ENCODE data around the gene JMJD7. TPM values are rescaled to one million over a fixed set of nuclear protein-coding genes. Genes with fewer than 3 reads are reported as not detected.

Gene JMJD7
- total and polyA plus RNA-seq, 10 donors: 3.2 to 20.1 (median 10.7) TPM

DNA sequence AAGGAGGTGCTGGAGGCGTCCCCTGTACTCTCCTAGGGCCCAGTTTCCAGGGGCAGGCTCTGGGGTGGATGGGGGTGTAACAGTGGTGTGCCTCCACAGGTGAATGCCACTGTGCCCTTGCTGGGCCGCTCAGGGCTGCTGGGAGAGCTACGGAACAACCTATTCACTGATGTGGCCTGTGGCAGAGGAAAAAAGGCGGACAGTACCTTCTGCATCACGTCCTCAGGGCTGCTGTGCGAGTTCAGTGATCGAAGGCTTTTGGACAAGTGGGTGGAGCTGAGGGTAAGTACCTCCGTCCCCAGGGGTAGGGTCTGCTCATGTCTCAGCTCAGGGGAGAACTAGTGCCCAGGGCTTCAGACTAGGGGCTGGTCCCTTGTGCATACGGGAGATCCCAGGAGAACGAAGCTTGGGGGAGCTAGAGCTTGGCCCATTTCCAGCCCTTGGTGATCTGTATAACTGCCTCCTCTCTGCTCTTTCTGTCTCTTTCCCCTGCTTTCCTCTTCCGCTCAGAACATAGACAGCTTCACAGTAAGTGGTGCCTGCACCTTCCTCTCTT, 15.0 kb upstream of the JMJD7 start:
- peaks cover 0 to 27% (median 9%) of the 10 kb centered on the region in 6 donors for H3K4me1 ChIP-seq
- DNase-seq: peak; percentile 55
- no peak overlapping the region for H3K4me3 ChIP-seq
- no peaks in the 10 kb centered on the region for H3K9me3 ChIP-seq
- H3K27ac ChIP-seq: no peak overlapping the region
- intact Hi-C loops (cut with DNase I; ENCODE audit: low total_unique reads): loop anchor here (5.0 to 10.0 kb wide), 2 partner anchors 92 to 211 kb away; no protein-coding TSS in a partner anchor
- no peaks in the 10 kb centered on the region for H3K27me3 ChIP-seq (replicated peaks in 1 of 7)
- TF ChIP-seq POLR2AphosphoS5 (IDR thresholded peaks at IDR 0.05) (no peak), POLR2A (IDR thresholded peaks at IDR 0.05) (no peak)
- TF ChIP-seq, protein P1, sequence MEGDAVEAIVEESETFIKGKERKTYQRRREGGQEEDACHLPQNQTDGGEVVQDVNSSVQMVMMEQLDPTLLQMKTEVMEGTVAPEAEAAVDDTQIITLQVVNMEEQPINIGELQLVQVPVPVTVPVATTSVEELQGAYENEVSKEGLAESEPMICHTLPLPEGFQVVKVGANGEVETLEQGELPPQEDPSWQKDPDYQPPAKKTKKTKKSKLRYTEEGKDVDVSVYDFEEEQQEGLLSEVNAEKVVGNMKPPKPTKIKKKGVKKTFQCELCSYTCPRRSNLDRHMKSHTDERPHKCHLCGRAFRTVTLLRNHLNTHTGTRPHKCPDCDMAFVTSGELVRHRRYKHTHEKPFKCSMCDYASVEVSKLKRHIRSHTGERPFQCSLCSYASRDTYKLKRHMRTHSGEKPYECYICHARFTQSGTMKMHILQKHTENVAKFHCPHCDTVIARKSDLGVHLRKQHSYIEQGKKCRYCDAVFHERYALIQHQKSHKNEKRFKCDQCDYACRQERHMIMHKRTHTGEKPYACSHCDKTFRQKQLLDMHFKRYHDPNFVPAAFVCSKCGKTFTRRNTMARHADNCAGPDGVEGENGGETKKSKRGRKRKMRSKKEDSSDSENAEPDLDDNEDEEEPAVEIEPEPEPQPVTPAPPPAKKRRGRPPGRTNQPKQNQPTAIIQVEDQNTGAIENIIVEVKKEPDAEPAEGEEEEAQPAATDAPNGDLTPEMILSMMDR (IDR thresholded peaks at IDR 0.05 in 8 of 11, conservative IDR thresholded peaks at IDR 0.05 in 3 of 11): no peak
- peaks cover 0 to 66% (median 43%) of the 10 kb centered on the region in 6 donors for H3K36me3 ChIP-seq
- WGBS, 5 donors: 92 to 96% (median 94%) methylated on average over 7 to 11 of the region's 11 CpGs

DNA sequence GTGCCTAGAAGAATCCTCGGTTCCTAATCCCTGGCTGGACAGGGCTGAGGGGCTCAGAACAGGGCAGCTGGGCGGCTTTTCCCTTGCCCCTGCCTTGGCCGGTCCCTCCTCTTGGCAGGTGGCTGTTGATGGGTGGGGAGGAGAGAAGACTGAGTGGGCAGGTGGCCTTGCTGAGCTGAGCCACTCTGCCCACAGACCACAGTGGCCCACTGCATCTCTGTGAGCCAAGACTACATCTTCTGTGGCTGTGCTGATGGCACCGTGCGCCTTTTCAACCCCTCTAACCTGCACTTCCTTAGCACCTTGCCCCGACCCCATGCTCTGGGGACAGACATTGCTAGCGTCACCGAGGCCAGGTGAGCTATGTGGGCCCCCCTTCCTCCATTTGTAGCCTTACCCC, 14.5 kb upstream of the JMJD7 start:
- no peaks in the 10 kb centered on the region for H3K9me3 ChIP-seq
- peaks cover 0 to 69% (median 48%) of the 10 kb centered on the region in 6 donors for H3K36me3 ChIP-seq
- peak; percentile 51 for DNase-seq
- intact Hi-C loops (cut with DNase I; ENCODE audit: low total_unique reads): loop anchor here (5.0 to 10.0 kb wide), 2 partner anchors 91 to 211 kb away; no protein-coding TSS in a partner anchor
- no peak overlapping the region for H3K4me3 ChIP-seq
- H3K27me3 ChIP-seq (replicated peaks in 1 of 7): no peaks in the 10 kb centered on the region
- peaks cover 0 to 27% (median 9%) of the 10 kb centered on the region in 6 donors for H3K4me1 ChIP-seq
- 94 to 99% (median 96%) methylated on average over 8 of the region's 8 CpGs for WGBS, 5 donors
- no peak overlapping the region for H3K27ac ChIP-seq
- TF ChIP-seq POLR2AphosphoS5 (IDR thresholded peaks at IDR 0.05): no peak
- TF ChIP-seq, protein P1 (IDR thresholded peaks at IDR 0.05 in 8 of 11, conservative IDR thresholded peaks at IDR 0.05 in 3 of 11): no peak
- TF ChIP-seq POLR2A (IDR thresholded peaks at IDR 0.05): no peak

DNA sequence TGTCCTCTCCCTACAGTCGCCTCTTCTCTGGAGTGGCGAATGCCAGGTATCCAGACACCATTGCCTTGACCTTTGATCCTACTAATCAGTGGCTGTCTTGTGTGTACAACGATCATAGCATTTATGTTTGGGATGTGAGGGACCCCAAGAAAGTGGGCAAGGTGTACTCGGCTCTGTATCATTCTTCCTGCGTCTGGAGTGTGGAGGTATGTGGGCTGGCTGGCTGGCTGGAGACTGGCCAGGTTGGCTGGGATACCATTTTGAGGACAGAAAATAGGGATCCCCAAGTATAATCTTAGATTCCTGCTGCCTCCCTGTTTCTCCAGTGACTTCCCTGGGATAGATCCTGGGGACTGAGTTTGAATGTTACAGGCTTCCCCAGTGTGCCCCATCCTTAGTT, 13.4 kb upstream of the JMJD7 start:
- Histone ChIP-seq H3K4me3 (no peak overlapping the region), H3K9me3 (no peaks in the 10 kb centered on the region), H3K27ac (no peak overlapping the region), H3K36me3 (peaks cover 0 to 78% (median 57%) of the 10 kb centered on the region in 6 donors), H3K4me1 (peaks cover 0 to 21% (median 9%) of the 10 kb centered on the region in 6 donors), H3K27me3 (replicated peaks in 1 of 7) (no peaks in the 10 kb centered on the region)
- intact Hi-C loops (cut with DNase I; ENCODE audit: low total_unique reads): loop anchor here (5.0 to 10.0 kb wide), 2 partner anchors 90 to 212 kb away; no protein-coding TSS in a partner anchor
- DNase-seq: no peak
- TF ChIP-seq, protein P1 (IDR thresholded peaks at IDR 0.05 in 8 of 11, conservative IDR thresholded peaks at IDR 0.05 in 3 of 11): no peak
- TF ChIP-seq POLR2AphosphoS5 (IDR thresholded peaks at IDR 0.05) (no peak), POLR2A (IDR thresholded peaks at IDR 0.05) (no peak)
- 95 to 98% (median 95%) methylated on average over 5 of the region's 5 CpGs for WGBS, 5 donors

DNA sequence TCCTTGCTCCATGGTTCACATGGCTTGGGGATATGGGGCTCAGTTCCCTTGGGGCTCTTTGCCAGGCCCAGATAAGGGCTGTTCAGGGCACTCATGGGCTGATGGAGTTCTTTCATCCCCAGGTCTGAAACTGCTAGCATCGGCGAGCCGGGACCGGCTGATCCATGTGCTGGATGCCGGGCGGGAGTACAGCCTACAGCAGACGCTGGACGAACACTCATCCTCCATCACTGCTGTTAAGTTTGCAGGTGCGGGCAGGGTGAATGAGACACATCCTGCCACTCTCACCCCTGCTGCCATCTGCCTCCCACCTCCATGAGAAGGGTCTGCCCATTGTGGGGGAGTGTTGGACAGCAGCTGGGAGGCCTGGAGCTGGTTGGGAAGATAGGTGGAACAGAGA, 11.1 kb upstream of the JMJD7 start:
- intact Hi-C loops (cut with DNase I; ENCODE audit: low total_unique reads): loop anchor here (10.0 kb wide), 1 partner anchor 88 kb away; no protein-coding TSS in a partner anchor
- peaks cover 0 to 100% (median 77%) of the 10 kb centered on the region in 6 donors for H3K36me3 ChIP-seq
- no peaks in the 10 kb centered on the region for H3K9me3 ChIP-seq
- DNase-seq: peak; percentile 65
- 96 to 100% (median 98%) methylated on average over 1 to 9 of the region's 9 CpGs for WGBS, 5 donors
- H3K4me1 ChIP-seq: peaks cover 0 to 2% (median 0%) of the 10 kb centered on the region in 6 donors
- no peak overlapping the region for H3K4me3 ChIP-seq
- H3K27ac ChIP-seq: no peak overlapping the region
- no peaks in the 10 kb centered on the region for H3K27me3 ChIP-seq (replicated peaks in 1 of 7)
- TF ChIP-seq, protein P1 (IDR thresholded peaks at IDR 0.05 in 8 of 11, conservative IDR thresholded peaks at IDR 0.05 in 3 of 11): no peak
- TF ChIP-seq POLR2AphosphoS5 (IDR thresholded peaks at IDR 0.05): no peak
- TF ChIP-seq POLR2A (IDR thresholded peaks at IDR 0.05): no peak
